Measurements from ENCODE around the gene ZNF496.

DNA sequence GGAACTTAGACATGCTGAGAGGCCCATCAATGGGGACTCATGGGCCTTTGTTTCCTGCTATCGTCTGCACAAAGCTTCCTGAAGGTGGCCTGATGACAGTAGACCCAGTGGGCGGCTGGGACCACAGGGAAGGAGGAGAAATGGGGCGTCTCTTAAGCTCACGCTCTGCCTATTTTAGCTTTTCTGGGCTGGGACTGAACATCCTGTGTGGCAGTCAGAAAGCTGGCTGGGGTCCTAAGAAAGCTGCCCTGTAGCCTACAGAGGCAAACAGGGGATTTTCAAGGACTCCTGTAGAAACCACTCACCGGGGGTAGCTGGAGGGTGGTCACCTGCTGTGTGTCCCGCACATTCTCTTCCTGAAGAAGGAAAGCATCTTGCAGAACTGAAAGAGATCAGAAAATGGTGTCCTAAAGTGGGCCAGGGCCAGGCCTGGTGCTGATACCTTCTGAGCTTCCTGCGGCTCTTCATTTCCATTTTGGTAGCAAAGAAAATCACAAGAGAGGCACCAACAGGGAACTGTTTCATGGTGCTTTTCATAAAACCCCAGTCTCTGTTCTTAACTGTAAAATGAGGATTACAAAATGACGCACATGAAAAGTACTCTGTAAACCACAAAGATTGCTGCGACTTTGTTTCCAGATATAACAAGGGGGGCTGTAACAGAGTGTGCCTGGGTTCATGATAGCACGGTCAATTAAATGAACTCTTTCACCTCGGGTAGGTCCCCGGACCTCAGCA lies 8.6 kb downstream of the ZNF496 start:
- TF ChIP-seq CTCF (IDR thresholded peaks at IDR 0.05 in 4 of 5, conservative IDR thresholded peaks at IDR 0.05 in 1 of 5) (no peak), POLR2A (IDR thresholded peaks at IDR 0.05) (no peak)

Measured in gastrocnemius medialis (tissue), 4 donors.